ENCODE measurements around the gene PXDN. TPM values are rescaled to one million over a fixed set of nuclear protein-coding genes. Genes with fewer than 3 reads are reported as not detected.

Gene PXDN
- total RNA-seq, 1 experiment from 2014 or later, result 3.1 TPM

GRCh38 chr2:1639086-1639858 is 105.0 kb downstream of the PXDN start:
- in situ Hi-C loops (cut with HindIII; ENCODE audit: low pct_unique_long_range_greater_than_20kb, low sequenced_read_pairs), result no loop called here
- no peak for DNase-seq (ENCODE audit: low read depth, low spot score)

GRCh38 chr2:1638281-1638860 is 105.9 kb downstream of the PXDN start:
- in situ Hi-C loops (cut with HindIII; ENCODE audit: low pct_unique_long_range_greater_than_20kb, low sequenced_read_pairs), result no loop called here
- no peak for DNase-seq (ENCODE audit: low read depth, low spot score)

- no peak for DNase-seq (ENCODE audit: low read depth, low spot score)
- in situ Hi-C loops (cut with HindIII; ENCODE audit: low pct_unique_long_range_greater_than_20kb, low sequenced_read_pairs), result no loop called here
Measured at GRCh38 chr2:1636791-1637415, 107.4 kb downstream of the PXDN start.

- in situ Hi-C loops (cut with HindIII; ENCODE audit: low pct_unique_long_range_greater_than_20kb, low sequenced_read_pairs), result no loop called here
- no peak for DNase-seq (ENCODE audit: low read depth, low spot score)
Measured at GRCh38 chr2:1635823-1636222, 108.5 kb downstream of the PXDN start.

GRCh38 chr2:1634681-1635341 is 109.5 kb downstream of the PXDN start:
- in situ Hi-C loops (cut with HindIII; ENCODE audit: low pct_unique_long_range_greater_than_20kb, low sequenced_read_pairs), result no loop called here
- no peak for DNase-seq (ENCODE audit: low read depth, low spot score)

- in situ Hi-C loops (cut with HindIII; ENCODE audit: low pct_unique_long_range_greater_than_20kb, low sequenced_read_pairs), result no loop called here
Measured at GRCh38 chr2:1633936-1634587, 110.3 kb downstream of the PXDN start.

GRCh38 chr2:1633092-1633671 is 111.1 kb downstream of the PXDN start:
- DNase-seq (ENCODE audit: low read depth, low spot score), result no peak
- in situ Hi-C loops (cut with HindIII; ENCODE audit: low pct_unique_long_range_greater_than_20kb, low sequenced_read_pairs), result no loop called here

More at GRCh38 chr2:1633936-1634587, 110.3 kb downstream of the PXDN start:
- DNase-seq (ENCODE audit: low read depth, low spot score), result no peak

GRCh38 chr2:1632510-1632909 is 111.8 kb downstream of the PXDN start:
- no peak for DNase-seq (ENCODE audit: low read depth, low spot score)
- in situ Hi-C loops (cut with HindIII; ENCODE audit: low pct_unique_long_range_greater_than_20kb, low sequenced_read_pairs), result no loop called here

GRCh38 chr2:1632002-1632348 is 112.3 kb downstream of the PXDN start:
- DNase-seq (ENCODE audit: low read depth, low spot score), result no peak
- in situ Hi-C loops (cut with HindIII; ENCODE audit: low pct_unique_long_range_greater_than_20kb, low sequenced_read_pairs), result no loop called here

- in situ Hi-C loops (cut with HindIII; ENCODE audit: low pct_unique_long_range_greater_than_20kb, low sequenced_read_pairs), result no loop called here
Measured at GRCh38 chr2:1631292-1632001, 112.9 kb downstream of the PXDN start.

GRCh38 chr2:1628893-1629292 is 115.4 kb downstream of the PXDN start:
- in situ Hi-C loops (cut with HindIII; ENCODE audit: low pct_unique_long_range_greater_than_20kb, low sequenced_read_pairs), result no loop called here
- no peak for DNase-seq (ENCODE audit: low read depth, low spot score)

More at GRCh38 chr2:1631292-1632001, 112.9 kb downstream of the PXDN start:
- no peak for DNase-seq (ENCODE audit: low read depth, low spot score)

- in situ Hi-C loops (cut with HindIII; ENCODE audit: low pct_unique_long_range_greater_than_20kb, low sequenced_read_pairs), result no loop called here
- DNase-seq (ENCODE audit: low read depth, low spot score), result no peak
Measured at GRCh38 chr2:1627628-1628381, 116.5 kb downstream of the PXDN start.

- in situ Hi-C loops (cut with HindIII; ENCODE audit: low pct_unique_long_range_greater_than_20kb, low sequenced_read_pairs), result no loop called here
- no peak for DNase-seq (ENCODE audit: low read depth, low spot score)
Measured at GRCh38 chr2:1626271-1626681, 118.0 kb downstream of the PXDN start.

GRCh38 chr2:1625281-1626001 is 118.9 kb downstream of the PXDN start:
- DNase-seq (ENCODE audit: low read depth, low spot score), result no peak
- in situ Hi-C loops (cut with HindIII; ENCODE audit: low pct_unique_long_range_greater_than_20kb, low sequenced_read_pairs), result no loop called here

- DNase-seq (ENCODE audit: low read depth, low spot score), result no peak
- in situ Hi-C loops (cut with HindIII; ENCODE audit: low pct_unique_long_range_greater_than_20kb, low sequenced_read_pairs), result no loop called here
Measured at GRCh38 chr2:1623906-1624445, 120.3 kb downstream of the PXDN start.
